AG10803 (cell line): ENCODE measurements around the gene DCN.

ENCODE experiments used
- DNase-seq: peaks from one replicate; pipeline ENCODE4 v3.0.0; 2010; ENCODE audit warnings: low read depth
- H3K4me3 ChIP-seq: 2 replicates; pipeline ENCODE4 v1.5.1; 2011; ENCODE audit warnings: mild to moderate bottlenecking, low read length, control low read depth
- CTCF ChIP-seq: conservative IDR thresholded peaks from 2 replicates; pipeline ENCODE4 v1.5.1; 2011; ENCODE audit warnings: mild to moderate bottlenecking, low read length, control low read depth, inconsistent platforms

Gene DCN

GRCh38 chr12:91204421-91204820 lies 21.8 kb upstream of the DCN start:
- no peak overlapping the region for H3K4me3 ChIP-seq
- TF ChIP-seq CTCF, result no peak
- peak; percentile 53 for DNase-seq

GRCh38 chr12:91203610-91204009 lies 21.0 kb upstream of the DCN start:
- no peak overlapping the region for H3K4me3 ChIP-seq
- DNase-seq, result no peak
- no peak for TF ChIP-seq CTCF

- no peak for DNase-seq
These were observed 19.8 kb upstream of the DCN start for GRCh38 chr12:91202390-91202789.

GRCh38 chr12:91196436-91196835 lies 13.8 kb upstream of the DCN start:
- DNase-seq, result no peak
- no peak overlapping the region for H3K4me3 ChIP-seq
- TF ChIP-seq CTCF, result no peak

More at GRCh38 chr12:91202390-91202789, 19.8 kb upstream of the DCN start:
- TF ChIP-seq CTCF, result no peak
- H3K4me3 ChIP-seq, result no peak overlapping the region

GRCh38 chr12:91194500-91194899 lies 11.9 kb upstream of the DCN start:
- H3K4me3 ChIP-seq, result no peak overlapping the region
- peak; percentile 45 for DNase-seq
- TF ChIP-seq CTCF, result no peak

GRCh38 chr12:91191513-91192111 lies 9.0 kb upstream of the DCN start:
- TF ChIP-seq CTCF, result no peak
- DNase-seq, result no peak
- no peak overlapping the region for H3K4me3 ChIP-seq

- no peak overlapping the region for H3K4me3 ChIP-seq
- peak; percentile 71 for DNase-seq
- no peak for TF ChIP-seq CTCF
These were observed 6.9 kb upstream of the DCN start for GRCh38 chr12:91189516-91189915.
